Left renal pelvis (tissue), 4 donors: ENCODE results near the gene CLBA1. TPM values are rescaled to one million over a fixed set of nuclear protein-coding genes. Genes with fewer than 3 reads are reported as not detected.

Experiments used
- DNase-seq, 4 donors: peaks; one replicate each; pipeline ENCODE4 v3.0.0-alpha.2; 2013; ENCODE audit warnings: low read depth in 4 of 4, low spot score in 3 of 4
- polyA plus RNA-seq, 4 donors: library from polyadenylated mRNA; unstranded; fragments of 120-200 nt; gene quantifications; one replicate each; pipeline ENCODE4 v1.2.1, GENCODE V29; 2013; ENCODE audit not compliant: insufficient read length in 4 of 4

CLBA1 gene
- polyA plus RNA-seq, 4 donors, result 7.2 to 30.3 (median 24.5) TPM

- no peak for DNase-seq
These were observed 18.0 kb upstream of the CLBA1 start for GRCh38 chr14:104967386-104968152.

GRCh38 chr14:104968153-104968527 lies 17.4 kb upstream of the CLBA1 start:
- DNase-seq, result no peak

- DNase-seq, result no peak
These were observed 16.8 kb upstream of the CLBA1 start for GRCh38 chr14:104968541-104969401.

DNA sequence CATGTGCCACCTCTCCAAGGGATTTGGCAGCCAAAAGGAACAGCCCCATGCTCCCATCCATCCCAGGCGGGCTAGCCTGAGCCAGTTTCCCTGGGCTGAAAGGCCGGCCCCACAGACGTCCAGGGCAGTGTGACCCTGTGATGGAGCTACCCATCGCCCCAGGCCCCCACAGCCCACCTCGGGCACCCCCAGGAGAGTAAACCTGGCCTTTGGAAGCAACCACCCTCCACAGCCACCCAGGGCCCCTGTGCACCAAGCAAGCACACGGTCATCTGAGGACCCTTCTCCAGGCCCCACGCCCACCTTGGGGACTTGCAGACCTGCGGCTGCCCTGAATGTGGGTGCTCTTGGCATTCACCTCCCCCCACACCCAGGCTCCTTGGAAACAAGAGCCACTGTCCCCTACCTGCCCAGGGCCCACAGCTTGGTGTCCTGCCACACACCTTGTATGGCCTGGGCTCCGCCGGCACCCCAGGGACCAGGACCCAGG lies 15.8 kb upstream of the CLBA1 start:
- no peak for DNase-seq

- DNase-seq, result no peak
These were observed 15.1 kb upstream of the CLBA1 start for GRCh38 chr14:104970231-104971068.

GRCh38 chr14:104971447-104972240 lies 13.9 kb upstream of the CLBA1 start:
- no peak for DNase-seq

DNA sequence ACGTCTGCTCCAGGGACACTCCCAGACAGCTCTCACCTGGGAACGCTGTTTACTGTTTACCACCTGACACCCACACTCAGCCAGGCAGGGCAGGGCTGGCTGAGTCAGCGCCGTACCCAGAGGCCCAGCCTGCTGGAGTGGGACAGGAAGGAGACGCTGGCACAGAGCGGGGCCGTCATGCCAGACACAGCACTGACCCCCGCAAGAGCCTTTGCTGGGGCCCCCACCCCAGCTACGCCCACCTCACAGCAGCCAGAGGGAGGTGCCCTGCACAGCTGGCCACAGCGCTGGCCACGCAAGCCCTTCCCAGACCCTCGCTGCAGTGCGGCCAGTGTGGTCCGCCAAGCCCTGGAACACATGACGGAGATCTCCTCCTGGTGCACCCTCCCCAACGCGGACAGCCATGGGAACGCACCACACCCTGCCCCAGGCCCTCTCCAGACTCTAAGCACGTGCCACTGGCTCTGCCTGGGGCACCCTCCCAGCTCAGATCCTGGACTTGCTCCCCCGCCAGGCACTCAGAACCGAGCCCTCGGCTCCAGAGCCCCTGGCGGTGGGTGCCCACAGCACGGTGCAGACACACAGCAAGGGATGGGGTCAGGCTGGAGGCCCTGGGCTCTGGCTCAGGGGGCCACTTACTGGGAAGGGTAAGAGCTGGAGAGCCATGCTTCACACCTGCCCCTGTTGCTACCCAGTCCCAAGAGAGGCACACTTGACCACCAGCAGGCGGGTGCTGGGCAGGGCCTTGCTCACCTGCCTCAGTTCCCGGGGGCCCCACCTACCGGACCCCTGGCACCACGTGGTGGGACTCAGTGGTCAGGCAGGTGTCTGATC lies 13.1 kb upstream of the CLBA1 start:
- no peak for DNase-seq

DNA sequence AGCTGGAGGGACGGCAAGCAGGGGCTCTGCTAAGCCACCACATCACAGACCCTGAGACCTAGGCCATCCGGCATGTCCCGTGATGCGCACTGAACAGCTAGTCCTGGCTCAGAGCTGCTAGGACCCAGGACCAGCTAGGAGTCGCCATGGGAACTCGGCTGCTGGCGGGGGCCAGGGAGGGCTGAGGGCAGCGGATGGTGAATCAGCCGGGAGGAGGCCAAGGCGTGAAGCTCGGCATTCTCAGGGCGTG lies 12.5 kb upstream of the CLBA1 start:
- DNase-seq, result no peak

DNA sequence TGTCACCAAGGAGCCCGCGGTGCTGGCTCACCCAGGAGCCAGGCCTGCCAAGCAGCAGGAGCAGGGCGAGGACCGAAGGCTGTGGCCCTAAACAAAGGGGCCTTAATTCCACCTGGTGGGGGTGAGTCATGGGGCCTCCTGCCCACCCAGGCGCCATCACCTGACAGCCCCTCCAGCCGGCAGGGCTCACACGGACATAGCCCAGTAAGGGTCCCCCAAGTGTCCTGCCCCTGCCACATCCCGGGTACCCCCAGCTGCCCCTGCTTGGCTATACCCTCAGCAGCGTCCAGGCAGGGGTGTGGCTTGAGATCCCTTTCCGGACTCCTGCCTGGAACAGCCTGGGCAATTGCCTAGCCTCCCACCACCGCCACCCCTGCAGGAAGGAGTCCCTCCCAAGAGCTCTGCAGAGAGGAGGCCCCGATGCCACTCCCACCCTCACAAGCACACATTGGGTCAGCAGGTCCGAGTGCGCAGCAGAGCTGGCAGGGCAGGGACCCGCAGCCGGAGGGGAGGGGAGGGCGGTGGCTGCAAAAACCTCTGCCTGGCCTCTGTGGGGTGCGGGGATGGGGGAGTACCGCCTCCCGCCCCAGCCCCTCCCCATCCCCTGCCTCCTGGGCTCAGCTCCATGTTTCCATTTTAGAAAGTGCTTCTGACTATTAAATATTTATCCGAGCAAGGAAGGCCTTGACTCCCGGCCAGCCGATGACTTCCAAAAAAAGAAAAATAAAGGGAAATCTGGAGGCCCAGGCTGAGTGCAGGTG lies 12.0 kb upstream of the CLBA1 start:
- DNase-seq, result no peak

GRCh38 chr14:104974146-104974541 lies 11.4 kb upstream of the CLBA1 start:
- no peak for DNase-seq

DNA sequence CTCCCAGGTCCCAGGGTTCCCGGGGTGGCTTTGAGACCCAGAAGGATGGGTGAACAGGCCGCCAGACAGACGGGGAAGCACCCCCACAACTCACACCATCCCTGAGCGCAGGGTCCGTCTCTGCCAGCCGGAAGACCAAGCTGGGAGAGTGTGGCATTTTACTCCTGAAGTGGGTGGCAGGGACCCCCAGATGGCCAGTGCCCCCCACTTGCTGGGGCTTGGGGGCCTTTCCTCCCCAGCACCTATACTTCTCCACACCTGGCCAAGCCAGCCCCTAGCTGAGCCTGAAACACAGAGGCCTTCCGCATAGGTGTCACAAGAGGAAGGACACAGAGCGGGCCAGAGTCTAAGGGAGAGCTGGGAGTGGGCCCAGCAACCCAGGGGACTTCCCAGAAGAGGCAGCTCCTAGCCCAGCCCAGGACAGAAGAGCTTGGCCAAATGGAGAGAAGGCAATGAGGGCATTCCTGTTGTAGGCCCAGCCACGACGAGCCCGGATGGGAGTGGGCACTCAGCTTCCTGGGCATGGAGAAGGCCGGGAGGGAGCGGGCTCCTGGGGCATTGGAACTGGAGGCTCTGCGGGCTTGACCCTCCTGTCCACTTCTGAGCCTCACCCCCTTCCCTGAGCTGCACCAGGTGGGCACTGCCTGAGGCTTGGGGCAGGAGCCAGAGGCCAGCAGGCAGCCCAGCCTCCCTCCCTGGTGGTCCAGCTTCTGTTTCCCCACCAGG lies 10.8 kb upstream of the CLBA1 start:
- DNase-seq, result no peak

- DNase-seq, result no peak
These were observed 9.9 kb upstream of the CLBA1 start for GRCh38 chr14:104975481-104976197.

DNA sequence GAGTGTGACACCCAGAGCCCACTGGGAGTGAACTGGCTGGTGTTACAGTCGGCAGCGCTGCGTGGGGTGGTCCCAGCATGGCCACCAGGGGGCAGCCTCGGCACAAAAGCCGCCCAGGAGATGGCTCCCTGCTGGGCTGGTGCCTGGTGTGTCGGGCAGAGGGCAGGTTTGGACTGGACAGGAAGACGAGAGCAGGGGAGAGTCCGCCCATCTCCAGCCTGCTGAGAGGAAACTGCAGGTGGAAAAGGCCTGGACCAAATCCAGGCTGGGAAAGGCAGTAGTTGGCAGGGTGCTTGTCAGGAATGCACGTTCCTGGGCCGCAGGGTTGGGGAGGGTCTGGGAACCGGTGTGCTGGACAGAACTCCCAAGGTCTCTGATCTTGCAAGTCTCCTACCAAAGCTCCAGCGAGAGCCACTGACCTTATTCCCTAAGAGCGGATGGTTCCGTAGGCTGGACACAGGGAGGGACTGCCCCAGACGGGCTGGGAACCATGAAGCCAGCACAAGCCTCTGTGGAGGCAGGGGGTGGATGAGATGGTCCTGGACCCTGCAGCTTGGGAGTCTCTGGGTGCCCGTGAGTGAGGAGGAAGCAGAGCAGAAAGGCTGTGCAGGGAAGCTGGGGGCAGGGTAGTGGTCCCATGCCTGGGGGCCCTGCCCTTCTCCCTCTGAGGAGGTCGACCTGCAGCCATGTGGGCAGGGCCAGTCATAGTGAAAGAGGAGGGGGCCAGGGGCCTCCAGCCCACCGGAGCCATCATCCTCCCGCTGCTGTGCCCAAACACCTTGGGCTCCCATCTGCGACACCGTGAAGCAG lies 9.2 kb upstream of the CLBA1 start:
- DNase-seq, result no peak

DNA sequence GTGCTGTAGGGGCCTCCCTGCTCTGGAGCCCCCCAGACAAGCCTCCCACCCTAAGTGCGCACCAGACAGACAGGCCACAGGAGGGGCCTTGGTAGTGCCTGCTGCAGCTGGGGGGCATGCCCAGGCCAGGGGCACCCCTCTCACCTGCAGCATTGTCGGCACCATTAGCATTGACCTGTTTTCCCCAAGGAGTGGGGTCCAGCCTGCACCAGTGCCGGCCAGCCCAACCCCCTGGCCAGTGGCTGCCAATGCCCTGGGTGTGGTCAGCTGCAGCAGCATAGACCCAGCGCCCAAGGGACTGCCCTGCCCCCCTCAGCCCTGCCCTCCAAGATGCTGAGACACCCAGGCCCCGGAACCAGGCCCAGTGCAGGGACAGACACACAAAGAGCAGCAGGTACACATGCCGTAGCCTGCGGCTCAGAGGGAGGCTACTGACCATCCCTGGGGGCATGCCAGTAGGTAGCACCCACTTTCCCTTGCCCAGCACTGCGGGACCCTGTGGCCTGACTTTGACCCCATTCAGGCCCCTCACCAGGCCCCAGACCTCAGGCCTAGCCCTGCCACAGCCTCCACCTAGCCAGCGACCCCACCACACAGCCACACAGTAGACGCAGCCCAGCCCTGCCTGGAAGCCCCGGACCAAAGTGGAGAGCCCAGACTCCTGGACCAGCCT lies 8.4 kb upstream of the CLBA1 start:
- no peak for DNase-seq

DNA sequence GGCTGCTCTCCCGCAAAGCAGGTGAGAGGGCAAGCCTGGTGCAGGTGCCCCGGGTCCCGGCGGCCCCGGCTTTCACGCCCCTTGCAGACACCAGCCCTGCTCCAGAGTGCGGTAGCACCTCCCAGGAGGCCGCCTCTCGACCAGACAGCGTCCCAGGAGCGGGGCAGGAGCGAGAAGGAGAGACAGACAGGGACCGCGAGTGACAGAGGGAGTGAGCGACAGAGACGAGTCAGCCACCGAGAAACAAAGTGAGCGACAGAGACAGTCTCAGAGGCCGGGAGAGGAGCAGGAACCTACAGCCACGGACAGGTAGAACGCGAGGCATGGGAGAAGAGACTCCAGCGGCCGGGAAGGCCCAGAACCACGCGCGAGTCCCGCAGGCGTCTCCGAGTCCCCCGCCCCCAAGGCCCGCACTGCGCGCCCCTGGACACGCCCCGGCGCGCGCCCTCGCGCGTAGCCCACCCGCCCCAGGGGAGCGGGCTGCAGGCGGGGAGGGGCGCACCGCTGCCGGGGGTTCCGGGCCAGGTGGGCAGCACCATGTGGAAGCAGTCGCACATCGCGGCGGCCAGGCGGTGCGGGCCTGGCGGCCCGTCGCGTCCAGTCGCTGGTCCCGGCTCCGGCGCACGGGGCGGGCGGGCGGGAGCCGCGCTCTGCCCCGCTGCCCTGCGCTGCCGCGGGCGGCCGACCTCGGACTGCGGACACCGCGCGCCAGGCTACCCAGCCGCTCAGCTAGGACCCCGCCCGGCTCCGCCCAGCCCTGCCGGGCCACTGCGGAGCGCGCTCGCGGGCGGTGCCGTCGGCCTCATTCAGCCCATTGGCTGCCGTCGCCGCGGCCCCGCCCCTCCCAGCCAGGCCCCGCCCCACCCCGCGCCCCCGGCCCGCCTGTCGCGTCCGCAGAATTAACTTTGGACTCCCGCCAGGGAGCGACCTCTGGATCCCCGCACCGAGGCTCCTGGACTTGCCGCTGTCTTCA lies 7.6 kb upstream of the CLBA1 start, which contains the start of gene AHNAK2:
Gene AHNAK2, minus strand, starts transcription at position 694 of the 973 bp plus-strand sequence. Its CDS starts 137 bp downstream, at position 557.
- DNase-seq, result peak in 1 of 4 donors; percentile 57
